Measurements from ENCODE around the gene CX3CL1. TPM values are rescaled to one million over a fixed set of nuclear protein-coding genes. Genes with fewer than 3 reads are reported as not detected.
"Not testable (repeated sequence)": the region's sequence is repeated elsewhere in the genome, so short reads cannot be mapped to it uniquely, and the experiment has no call there.

Gene CX3CL1
- total RNA-seq, 1 experiment from 2014 or later = 1.0 TPM

- no peak for DNase-seq (ENCODE audit: low read depth)
Measured at GRCh38 chr16:57357330-57358085, 14.8 kb upstream of the CX3CL1 start.

- no peak for DNase-seq (ENCODE audit: low read depth)
Measured at GRCh38 chr16:57358086-57358420, 14.2 kb upstream of the CX3CL1 start.

GRCh38 chr16:57358527-57359095 lies 13.7 kb upstream of the CX3CL1 start, which contains the start of gene CCL22:
TSS of gene CCL22 (plus strand) at chr16:57358783. CDS start at chr16:57358817, 34 bp downstream.
- peak; percentile 26 for DNase-seq (ENCODE audit: low read depth)

GRCh38 chr16:57360321-57360935 lies 11.9 kb upstream of the CX3CL1 start:
- DNase-seq (ENCODE audit: low read depth) = no peak

GRCh38 chr16:57361404-57361803 lies 10.9 kb upstream of the CX3CL1 start:
- DNase-seq (ENCODE audit: low read depth) = no peak

- no peak for DNase-seq (ENCODE audit: low read depth)
Measured at GRCh38 chr16:57364143-57364542, 8.1 kb upstream of the CX3CL1 start.

GRCh38 chr16:57366544-57367040 lies 5.7 kb upstream of the CX3CL1 start:
- peak; percentile 25 for DNase-seq (ENCODE audit: low read depth)

GRCh38 chr16:57367116-57367752 lies 5.1 kb upstream of the CX3CL1 start:
- peak; percentile 79 for DNase-seq (ENCODE audit: low read depth)

GRCh38 chr16:57371494-57372371 lies 557 bp upstream of the CX3CL1 start:
- DNase-seq (ENCODE audit: low read depth) = no peak

GRCh38 chr16:57373117-57373947 lies 1.0 kb downstream of the CX3CL1 start:
- no peak for DNase-seq (ENCODE audit: low read depth)

- no peak for DNase-seq (ENCODE audit: low read depth)
Measured at GRCh38 chr16:57374067-57374534, 1.8 kb downstream of the CX3CL1 start.

- not testable (repeated sequence) for DNase-seq (ENCODE audit: low read depth)
Measured at GRCh38 chr16:57374925-57375465, 2.7 kb downstream of the CX3CL1 start.

GRCh38 chr16:57376313-57376818 lies 4.1 kb downstream of the CX3CL1 start:
- DNase-seq (ENCODE audit: low read depth) = no peak

GRCh38 chr16:57377080-57377841 lies 5.0 kb downstream of the CX3CL1 start:
- DNase-seq (ENCODE audit: low read depth) = peak; percentile 68

- DNase-seq (ENCODE audit: low read depth) = peak; percentile 76
Measured at GRCh38 chr16:57379579-57379978, 7.3 kb downstream of the CX3CL1 start.

- DNase-seq (ENCODE audit: low read depth) = peak; percentile 46
Measured at GRCh38 chr16:57380671-57381462, 8.6 kb downstream of the CX3CL1 start.

GRCh38 chr16:57381791-57382534 lies 9.7 kb downstream of the CX3CL1 start:
- no peak for DNase-seq (ENCODE audit: low read depth)

All from M059J (cell line).